GM18909 (cell line): ENCODE data around the gene MAGI2.
"Not testable (repeated sequence)": the region's sequence is repeated elsewhere in the genome, so short reads cannot be mapped to it uniquely, and the experiment has no call there.

ENCODE experiments used
- ATAC-seq: cut with Tn5 transposase; IDR thresholded peaks from one replicate; pipeline ENCODE4 v1.9.1; 2021; ENCODE audit warnings: mild to moderate bottlenecking; ENCODE audit not compliant: unreplicated experiment, poor library complexity

Gene MAGI2

GRCh38 chr7:78539825-78540224 is 913.6 kb downstream of the MAGI2 start:
- ATAC-seq: no peak

- no peak for ATAC-seq
Measured at GRCh38 chr7:78535655-78536054, 917.8 kb downstream of the MAGI2 start.

- ATAC-seq: no peak
Measured at GRCh38 chr7:78530351-78530750, 923.1 kb downstream of the MAGI2 start.

GRCh38 chr7:78529392-78529791 is 924.1 kb downstream of the MAGI2 start:
- no peak for ATAC-seq

- ATAC-seq: no peak
Measured at GRCh38 chr7:78528964-78529363, 924.5 kb downstream of the MAGI2 start.

- ATAC-seq: no peak
Measured at GRCh38 chr7:78523930-78524329, 929.5 kb downstream of the MAGI2 start.

GRCh38 chr7:78521961-78522360 is 931.5 kb downstream of the MAGI2 start:
- ATAC-seq: no peak

- no peak for ATAC-seq
Measured at GRCh38 chr7:78516450-78516849, 937.0 kb downstream of the MAGI2 start.

- no peak for ATAC-seq
Measured at GRCh38 chr7:78514634-78515033, 938.8 kb downstream of the MAGI2 start.

- peak; percentile 79 for ATAC-seq
Measured at GRCh38 chr7:78510580-78511188, 942.8 kb downstream of the MAGI2 start.

- ATAC-seq: not testable (repeated sequence)
Measured at GRCh38 chr7:78503301-78503700, 950.2 kb downstream of the MAGI2 start.

- ATAC-seq: no peak
Measured at GRCh38 chr7:78501064-78501463, 952.4 kb downstream of the MAGI2 start.

- ATAC-seq: no peak
Measured at GRCh38 chr7:78499971-78500370, 953.5 kb downstream of the MAGI2 start.

GRCh38 chr7:78499283-78499682 is 954.2 kb downstream of the MAGI2 start:
- no peak for ATAC-seq

- ATAC-seq: no peak
Measured at GRCh38 chr7:78497728-78498427, 955.6 kb downstream of the MAGI2 start.

GRCh38 chr7:78496096-78496630 is 957.3 kb downstream of the MAGI2 start:
- ATAC-seq: no peak

- ATAC-seq: no peak
Measured at GRCh38 chr7:78493401-78493800, 960.1 kb downstream of the MAGI2 start.

GRCh38 chr7:78492146-78492545 is 961.3 kb downstream of the MAGI2 start:
- no peak for ATAC-seq

- no peak for ATAC-seq
Measured at GRCh38 chr7:78490524-78490923, 962.9 kb downstream of the MAGI2 start.

- no peak for ATAC-seq
Measured at GRCh38 chr7:78489476-78490240, 963.8 kb downstream of the MAGI2 start.

- no peak for ATAC-seq
Measured at GRCh38 chr7:78487464-78487863, 966.0 kb downstream of the MAGI2 start.
